ENCODE data around the gene IGSF11. TPM values are rescaled to one million over a fixed set of nuclear protein-coding genes. Genes with fewer than 3 reads are reported as not detected.

Gene IGSF11
- total and polyA plus RNA-seq, 2 of the 4 experiments (the other 2 are of a cell fraction) = 0.18 TPM; not detected in 1

GRCh38 chr3:119019767-119020518 is 14.7 kb downstream of the IGSF11 start:
- Histone ChIP-seq H4K20me1 (ENCODE audit: insufficient read depth, low read length) (no peaks in the 10 kb centered on the region), H3K27me3 (ENCODE audit: control insufficient read depth, insufficient read depth, low read length) (no peaks in the 10 kb centered on the region), H3K79me1 (ENCODE audit: low read depth in 1 of 2, low read length in 2 of 2) (no peaks in the 10 kb centered on the region), H3K4me3 (ENCODE audit: insufficient read depth, low read depth, low read length) (no peak overlapping the region), H3K56ac (ENCODE audit: extremely low read depth, insufficient read depth, low read length) (no peak overlapping the region), H3K27ac (ENCODE audit: insufficient read depth, low read length) (no peak overlapping the region), H3K18ac (ENCODE audit: low read depth, low read length) (no peak overlapping the region), H3K9me1 (ENCODE audit: insufficient read depth, low read length) (no peaks in the 10 kb centered on the region; the same call in 1 of the 2 replicates), H2BK5ac (ENCODE audit: low read depth, low read length, poor library complexity, severe bottlenecking) (no peak overlapping the region), H4K5ac (ENCODE audit: low read depth, low read length) (no peak overlapping the region), H2BK120ac (ENCODE audit: low read depth, low read length) (no peak overlapping the region), H2AFZ (replicated peaks; ENCODE audit: low read length, poor library complexity) (no peak overlapping the region), H3K4ac (ENCODE audit: low read depth, low read length) (no peak overlapping the region), H4K91ac (ENCODE audit: insufficient read depth, low read depth, low read length) (no peak overlapping the region), H3K4me2 (ENCODE audit: low read depth, low read length) (no peak overlapping the region), H4K8ac (ENCODE audit: low read depth in 2 of 2, low read length in 2 of 2) (no peak overlapping the region), H2BK15ac (ENCODE audit: low read depth, low read length) (no peak overlapping the region), H3K23ac (ENCODE audit: low read depth, low read length) (no peak overlapping the region), H2AK5ac (ENCODE audit: low read depth, low read length) (no peak overlapping the region), H3K9me3 (ENCODE audit: control insufficient read depth, insufficient read depth, low read length) (no peaks in the 10 kb centered on the region), H3K36me3 (ENCODE audit: control insufficient read depth, insufficient read depth, low read length) (no peaks in the 10 kb centered on the region), H2BK20ac (ENCODE audit: low read depth, low read length) (no peak overlapping the region), H3K14ac (replicated peaks; ENCODE audit: low read depth, low read length) (no peak overlapping the region), H3K4me1 (ENCODE audit: control insufficient read depth, insufficient read depth, low read length) (no peaks in the 10 kb centered on the region), H2AK9ac (replicated peaks; ENCODE audit: low read depth, low read length, poor library complexity) (no peak overlapping the region), H3K9ac (ENCODE audit: low read depth, low read length) (no peak overlapping the region)
- ChIA-PET POLR2A (ENCODE audit: unreplicated experiment) (no interaction called here), CTCF (no interaction called here)
- dilution Hi-C loops (cut with HindIII; ENCODE audit: low sequenced_read_pairs, unreplicated experiment) (no loop called here), intact Hi-C loops (cut with micrococcal nuclease) (no loop called here), in situ Hi-C loops (cut with MboI; ENCODE audit: low sequenced_read_pairs) (no loop called here)
- no peak for TF ChIP-seq USF2 (IDR thresholded peaks at IDR 0.05; ENCODE audit: low read depth, low read length)
- TF ChIP-seq FOS (IDR thresholded peaks at IDR 0.05; ENCODE audit: low read depth, low read length) = no peak
- TF ChIP-seq SMC3 (IDR thresholded peaks at IDR 0.05; ENCODE audit: low read depth, low read length) = no peak
- no peak for TF ChIP-seq MXI1 (IDR thresholded peaks at IDR 0.05; ENCODE audit: borderline replicate concordance, low read depth, low read length)
- no peak for TF ChIP-seq MAFK (IDR thresholded peaks at IDR 0.05; ENCODE audit: low read depth, low read length)
- no peak for TF ChIP-seq BHLHE40 (IDR thresholded peaks at IDR 0.05; ENCODE audit: low read depth, low read length)
- no peak for TF ChIP-seq NFE2L2 (IDR thresholded peaks at IDR 0.05; ENCODE audit: low read depth, low read length)
- TF ChIP-seq POLR2A (IDR thresholded peaks at IDR 0.05; ENCODE audit: low read depth, low read length) = no peak
- no peak for TF ChIP-seq CHD1 (IDR thresholded peaks at IDR 0.05; ENCODE audit: low read depth, low read length)
- no peak for TF ChIP-seq ELK1 (IDR thresholded peaks at IDR 0.05; ENCODE audit: borderline replicate concordance, low read depth, low read length)
- no peak for TF ChIP-seq RAD21 (IDR thresholded peaks at IDR 0.05; ENCODE audit: low read length)
- TF ChIP-seq MAZ (IDR thresholded peaks at IDR 0.05; ENCODE audit: borderline replicate concordance, low read depth, low read length) = no peak
- TF ChIP-seq CEBPB (IDR thresholded peaks at IDR 0.05; ENCODE audit: low read depth, low read length) = no peak
- TF ChIP-seq RFX5 (IDR thresholded peaks at IDR 0.05; ENCODE audit: low read depth, low read length) = no peak
- TF ChIP-seq RCOR1 (IDR thresholded peaks at IDR 0.05; ENCODE audit: insufficient replicate concordance, low read length) = no peak
- no peak for TF ChIP-seq CTCF (conservative IDR thresholded peaks at IDR 0.05; ENCODE audit: low read depth, low read length)
- DNase-seq (no peak), ATAC-seq (ENCODE audit: low read depth) (no peak)
- no TSS peak for BruUV-seq (replicated peaks)
- no CpG with 5 or more reads among the region's 4 CpGs for WGBS, 2 experiments (ENCODE audit: extremely low coverage in 2 of 2, insufficient read length in 1 of 2)
